ENCODE data around the gene MRGPRD.

Gene MRGPRD

GRCh38 chr11:68936676-68937620, 43.8 kb downstream of the MRGPRD start:
- POLR2A ChIA-PET, result no interaction called here
- no peak for DNase-seq (ENCODE audit: extremely low spot score)
- TF ChIP-seq TARDBP (IDR thresholded peaks at IDR 0.05) (no peak), PKNOX1 (IDR thresholded peaks at IDR 0.05) (no peak), FOXM1 (IDR thresholded peaks at IDR 0.05; ENCODE audit: borderline replicate concordance) (no peak), SP1 (IDR thresholded peaks at IDR 0.05) (no peak), ARNT (IDR thresholded peaks at IDR 0.05) (no peak), CTBP1 (IDR thresholded peaks at IDR 0.05; ENCODE audit: borderline replicate concordance) (no peak), ZNF384 (IDR thresholded peaks at IDR 0.05) (no peak), SUZ12 (IDR thresholded peaks at IDR 0.05) (no peak), BHLHE40 (IDR thresholded peaks at IDR 0.05; ENCODE audit: borderline replicate concordance) (no peak), NFRKB (IDR thresholded peaks at IDR 0.05) (no peak), L3MBTL2 (conservative IDR thresholded peaks at IDR 0.05) (no peak), HDGF (IDR thresholded peaks at IDR 0.05; ENCODE audit: borderline replicate concordance) (no peak), FOXA1 (IDR thresholded peaks at IDR 0.05) (no peak), LEF1 (IDR thresholded peaks at IDR 0.05; ENCODE audit: borderline replicate concordance) (no peak), FOXK2 (IDR thresholded peaks at IDR 0.05) (no peak), ELF4 (IDR thresholded peaks at IDR 0.05) (no peak)
- CTCF ChIA-PET, result no interaction called here

GRCh38 chr11:68936358-68936636, 44.5 kb downstream of the MRGPRD start:
- ChIA-PET CTCF (no interaction called here), POLR2A (no interaction called here)
- DNase-seq (ENCODE audit: extremely low spot score), result no peak
- TF ChIP-seq FOXM1 (IDR thresholded peaks at IDR 0.05; ENCODE audit: borderline replicate concordance) (no peak), LEF1 (IDR thresholded peaks at IDR 0.05; ENCODE audit: borderline replicate concordance) (no peak), FOXA1 (IDR thresholded peaks at IDR 0.05) (no peak), HDGF (IDR thresholded peaks at IDR 0.05; ENCODE audit: borderline replicate concordance) (no peak), PKNOX1 (IDR thresholded peaks at IDR 0.05) (no peak), SUZ12 (IDR thresholded peaks at IDR 0.05) (no peak), L3MBTL2 (conservative IDR thresholded peaks at IDR 0.05) (no peak), FOXK2 (IDR thresholded peaks at IDR 0.05) (no peak), ELF4 (IDR thresholded peaks at IDR 0.05) (no peak), BHLHE40 (IDR thresholded peaks at IDR 0.05; ENCODE audit: borderline replicate concordance) (no peak)

- POLR2A ChIA-PET, result no interaction called here
- no peak for DNase-seq (ENCODE audit: extremely low spot score)
- TF ChIP-seq FOXK2 (IDR thresholded peaks at IDR 0.05) (no peak), ZNF384 (IDR thresholded peaks at IDR 0.05) (no peak), PKNOX1 (IDR thresholded peaks at IDR 0.05) (no peak)
- CTCF ChIA-PET, result no interaction called here
These were observed 45.0 kb downstream of the MRGPRD start for GRCh38 chr11:68935516-68936357.

- ChIA-PET POLR2A (no interaction called here), CTCF (no interaction called here)
- TF ChIP-seq BHLHE40 (IDR thresholded peaks at IDR 0.05; ENCODE audit: borderline replicate concordance), result no peak
- no peak for TF ChIP-seq ARNT (IDR thresholded peaks at IDR 0.05)
- TF ChIP-seq ELF4 (IDR thresholded peaks at IDR 0.05), result no peak
- TF ChIP-seq FOXK2 (IDR thresholded peaks at IDR 0.05), result no peak
- TF ChIP-seq HDGF (IDR thresholded peaks at IDR 0.05; ENCODE audit: borderline replicate concordance), result no peak
- DNase-seq (ENCODE audit: extremely low spot score), result no peak
These were observed 45.7 kb downstream of the MRGPRD start for GRCh38 chr11:68935066-68935465.

GRCh38 chr11:68934666-68935065, 46.1 kb downstream of the MRGPRD start:
- ChIA-PET CTCF (no interaction called here), POLR2A (no interaction called here)
- no peak for DNase-seq (ENCODE audit: extremely low spot score)
- TF ChIP-seq ARNT (IDR thresholded peaks at IDR 0.05) (no peak), NFRKB (IDR thresholded peaks at IDR 0.05) (no peak), FOXK2 (IDR thresholded peaks at IDR 0.05) (no peak), TARDBP (IDR thresholded peaks at IDR 0.05) (no peak), SUZ12 (IDR thresholded peaks at IDR 0.05) (no peak), L3MBTL2 (conservative IDR thresholded peaks at IDR 0.05) (no peak), ELF4 (IDR thresholded peaks at IDR 0.05) (no peak), LEF1 (IDR thresholded peaks at IDR 0.05; ENCODE audit: borderline replicate concordance) (no peak), FOXA1 (IDR thresholded peaks at IDR 0.05) (no peak), PKNOX1 (IDR thresholded peaks at IDR 0.05) (no peak), FOXM1 (IDR thresholded peaks at IDR 0.05; ENCODE audit: borderline replicate concordance) (no peak), HDGF (IDR thresholded peaks at IDR 0.05; ENCODE audit: borderline replicate concordance) (no peak), BHLHE40 (IDR thresholded peaks at IDR 0.05; ENCODE audit: borderline replicate concordance) (no peak), ZNF384 (IDR thresholded peaks at IDR 0.05) (no peak), SP1 (IDR thresholded peaks at IDR 0.05) (no peak), CTBP1 (IDR thresholded peaks at IDR 0.05; ENCODE audit: borderline replicate concordance) (no peak)

Measured in HEK293T (cell line).